Astrocyte of the spinal cord (primary cell): ENCODE measurements around the gene FAM25A.
"Not testable (repeated sequence)": the region's sequence is repeated elsewhere in the genome, so short reads cannot be mapped to it uniquely, and the experiment has no call there.

Experiments used
- DNase-seq: peaks from one replicate; pipeline ENCODE4 v3.0.0; 2011; ENCODE audit warnings: low read depth, low spot score
- H3K4me3 ChIP-seq: 2 replicates; pipeline ENCODE4 v1.5.1; 2011; ENCODE audit warnings: low read depth, mild to moderate bottlenecking, low read length, moderate library complexity
- in situ Hi-C: cut with HindIII; loops from 2 replicates; pipeline ENCODE4 v1.10.0; 2017; ENCODE audit warnings: low sequenced_read_pairs
- TF ChIP-seq, protein P1 (sequence below): IDR thresholded peaks from 2 replicates; pipeline ENCODE4 v1.5.1; 2012; ENCODE audit warnings: low read depth, mild to moderate bottlenecking, low read length, inconsistent platforms

FAM25A gene

GRCh38 chr10:86979296-86979818, 40.7 kb upstream of the FAM25A start:
- in situ Hi-C loops, result no loop called here

GRCh38 chr10:86979977-86980448, 40.1 kb upstream of the FAM25A start:
- in situ Hi-C loops, result no loop called here
- TF ChIP-seq, protein P1, sequence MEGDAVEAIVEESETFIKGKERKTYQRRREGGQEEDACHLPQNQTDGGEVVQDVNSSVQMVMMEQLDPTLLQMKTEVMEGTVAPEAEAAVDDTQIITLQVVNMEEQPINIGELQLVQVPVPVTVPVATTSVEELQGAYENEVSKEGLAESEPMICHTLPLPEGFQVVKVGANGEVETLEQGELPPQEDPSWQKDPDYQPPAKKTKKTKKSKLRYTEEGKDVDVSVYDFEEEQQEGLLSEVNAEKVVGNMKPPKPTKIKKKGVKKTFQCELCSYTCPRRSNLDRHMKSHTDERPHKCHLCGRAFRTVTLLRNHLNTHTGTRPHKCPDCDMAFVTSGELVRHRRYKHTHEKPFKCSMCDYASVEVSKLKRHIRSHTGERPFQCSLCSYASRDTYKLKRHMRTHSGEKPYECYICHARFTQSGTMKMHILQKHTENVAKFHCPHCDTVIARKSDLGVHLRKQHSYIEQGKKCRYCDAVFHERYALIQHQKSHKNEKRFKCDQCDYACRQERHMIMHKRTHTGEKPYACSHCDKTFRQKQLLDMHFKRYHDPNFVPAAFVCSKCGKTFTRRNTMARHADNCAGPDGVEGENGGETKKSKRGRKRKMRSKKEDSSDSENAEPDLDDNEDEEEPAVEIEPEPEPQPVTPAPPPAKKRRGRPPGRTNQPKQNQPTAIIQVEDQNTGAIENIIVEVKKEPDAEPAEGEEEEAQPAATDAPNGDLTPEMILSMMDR, result no peak
- no peak for DNase-seq
- no peak overlapping the region for H3K4me3 ChIP-seq

More at GRCh38 chr10:86979296-86979818, 40.7 kb upstream of the FAM25A start:
- TF ChIP-seq, protein P1, result no peak
- no peak for DNase-seq
- H3K4me3 ChIP-seq, result no peak overlapping the region

DNA sequence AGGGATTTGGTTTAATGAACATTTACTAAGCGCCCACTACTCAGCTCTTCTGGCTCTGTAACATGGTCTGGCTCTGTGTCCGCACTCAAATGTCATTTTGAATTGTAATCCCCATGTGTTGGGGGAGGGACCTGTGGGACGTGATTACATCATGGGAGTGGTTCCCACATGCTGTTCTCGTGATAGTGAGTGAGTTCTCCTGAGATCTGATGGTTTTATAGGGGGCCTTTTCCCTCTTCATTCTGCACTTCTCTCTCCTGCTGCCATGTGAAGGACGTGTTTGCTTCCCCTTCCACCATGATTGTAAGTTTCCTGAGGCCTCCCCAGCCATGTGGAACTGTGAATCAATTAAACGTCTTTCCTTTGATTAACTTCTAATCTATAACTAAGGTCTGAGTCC, 39.1 kb upstream of the FAM25A start:
- H3K4me3 ChIP-seq, in situ Hi-C loops, DNase-seq: not testable (repeated sequence)

GRCh38 chr10:86981716-86982115, 38.4 kb upstream of the FAM25A start:
- TF ChIP-seq, protein P1, result no peak
- no peak overlapping the region for H3K4me3 ChIP-seq
- DNase-seq, result no peak
- in situ Hi-C loops, result no loop called here

DNA sequence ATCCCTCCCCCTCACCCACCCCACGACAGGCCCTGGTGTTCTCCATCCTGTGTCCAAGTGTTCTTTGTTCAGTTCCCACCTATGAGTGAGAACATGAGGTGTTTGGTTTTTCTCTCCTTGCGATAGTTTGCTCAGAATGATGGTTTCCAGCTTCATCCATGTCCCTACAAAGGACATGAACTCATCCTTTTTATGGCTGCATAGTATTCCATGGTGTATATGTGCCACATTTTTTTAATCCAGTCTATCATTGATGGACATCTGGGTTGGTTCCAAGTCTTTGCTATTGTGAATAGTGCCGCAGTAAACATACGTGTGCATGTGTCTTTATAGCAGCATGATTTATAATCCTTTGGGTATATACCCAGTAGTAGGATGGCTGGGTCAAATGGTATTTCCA, 35.6 kb upstream of the FAM25A start:
- DNase-seq, H3K4me3 ChIP-seq, in situ Hi-C loops: not testable (repeated sequence)

DNA sequence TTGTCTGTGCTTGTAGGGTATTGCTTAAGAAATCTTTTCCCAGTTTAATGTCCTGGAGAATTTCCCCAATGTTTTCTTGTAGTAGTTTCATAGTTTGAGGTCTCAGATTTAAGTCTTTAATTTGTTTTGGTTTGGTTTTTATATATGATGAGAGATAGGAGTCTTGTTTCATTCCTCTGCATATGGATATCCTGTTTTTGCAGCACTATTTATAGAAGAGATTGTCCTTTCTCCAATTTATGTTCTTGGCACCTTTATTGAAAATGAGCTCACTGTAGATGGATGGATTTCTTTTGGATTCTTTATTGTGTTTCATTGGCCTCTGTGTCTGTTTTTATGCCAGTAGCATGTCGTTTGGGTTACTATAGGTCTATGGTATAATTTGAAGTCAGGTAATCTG, 31.6 kb upstream of the FAM25A start:
- H3K4me3 ChIP-seq, result no peak overlapping the region
- DNase-seq, result no peak
- TF ChIP-seq, protein P1, result no peak
- in situ Hi-C loops, result no loop called here

DNA sequence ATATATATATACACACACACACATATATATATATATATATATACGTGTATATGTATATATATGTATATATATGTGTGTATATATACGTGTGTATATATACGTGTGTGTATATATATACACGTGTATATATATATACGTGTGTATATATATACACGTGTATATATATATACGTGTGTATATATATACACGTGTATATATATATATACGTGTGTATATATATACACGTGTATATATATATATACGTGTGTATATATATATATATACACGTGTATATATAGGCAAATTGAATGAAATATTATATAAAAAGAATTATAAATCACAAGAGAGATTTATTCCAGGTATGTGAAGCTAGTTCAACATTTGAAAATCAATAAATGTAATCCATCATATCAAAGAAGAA, 28.7 kb upstream of the FAM25A start:
- in situ Hi-C loops, H3K4me3 ChIP-seq, DNase-seq: not testable (repeated sequence)

GRCh38 chr10:86992456-86992855, 27.6 kb upstream of the FAM25A start:
- TF ChIP-seq, protein P1, result no peak
- in situ Hi-C loops, result no loop called here
- DNase-seq, result no peak

More at GRCh38 chr10:86992456-86992855, 27.6 kb upstream of the FAM25A start:
- H3K4me3 ChIP-seq, result no peak overlapping the region
